Activated CD8-positive, alpha-beta memory T cell treated with anti-CD3 and anti-CD28 coated beads, Interleukin-2, amount 50 U/mL, for 1 hour (primary cell): Measurements from ENCODE around the gene RANGRF.

Experiments used
- DNase-seq: peaks from one replicate; pipeline ENCODE4 v3.0.0-alpha.2; 2020; ENCODE audit errors: extremely low read depth

The RANGRF gene

DNA sequence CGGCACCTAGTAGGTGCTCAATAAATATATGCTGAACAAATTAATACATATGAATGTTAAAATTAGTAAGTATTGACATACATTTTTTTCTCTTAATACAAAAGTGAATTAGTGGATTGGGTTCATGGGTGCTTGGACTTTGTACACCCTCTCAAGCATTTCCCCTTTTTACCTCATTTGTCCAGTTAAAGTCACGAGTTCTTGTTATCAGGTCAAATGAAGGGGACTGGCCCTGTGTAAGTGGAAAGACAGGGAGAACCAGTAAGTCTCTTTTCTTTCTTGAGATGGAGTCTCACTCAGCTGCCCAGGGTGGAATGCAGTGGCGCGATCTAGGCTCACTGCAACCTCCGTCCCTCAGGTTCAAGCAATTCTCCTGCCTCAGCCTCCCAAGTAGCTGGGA is 13.7 kb upstream of the RANGRF start:
- DNase-seq: no peak

DNA sequence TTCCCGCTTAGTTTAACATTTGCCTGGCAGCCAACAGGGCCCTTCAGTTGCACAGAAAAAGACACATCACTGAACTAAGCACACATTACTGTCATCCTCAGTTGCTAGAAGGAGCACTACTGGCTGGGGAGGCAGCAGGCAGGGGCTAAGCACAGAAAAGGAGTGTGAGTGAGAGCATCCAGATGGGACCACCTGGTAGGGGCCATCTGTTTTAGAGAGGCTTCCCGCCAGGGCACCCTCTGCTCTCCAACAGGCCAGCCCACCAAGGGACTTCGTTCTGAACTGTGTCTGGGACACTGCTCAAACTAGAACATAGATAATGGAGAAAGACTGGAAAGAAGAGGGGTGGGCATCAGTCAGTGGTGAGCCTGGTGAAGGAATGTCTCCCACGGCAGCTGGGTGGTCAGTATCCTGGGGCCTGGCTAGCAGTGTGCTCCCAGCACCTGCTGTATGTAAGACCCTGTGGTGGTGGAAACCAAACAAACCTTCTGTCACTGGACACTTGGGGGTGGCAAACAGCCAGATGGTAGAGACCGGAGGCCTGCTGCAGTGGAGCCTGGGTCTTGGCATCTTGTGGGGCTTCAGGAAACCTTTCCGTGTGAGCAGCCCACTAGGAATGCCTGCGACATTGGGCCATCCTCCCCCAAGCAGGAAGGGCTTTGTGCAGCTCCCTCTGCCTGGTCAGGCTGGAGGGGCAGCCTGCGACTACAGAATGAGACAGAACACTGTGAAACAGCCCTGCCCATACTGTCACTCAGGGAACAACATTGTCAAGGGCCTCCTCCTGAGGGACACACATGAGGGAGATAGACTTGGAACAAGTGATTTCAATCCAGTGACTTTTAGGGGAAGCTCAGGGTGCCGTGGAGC is 12.8 kb upstream of the RANGRF start:
- no peak for DNase-seq

DNA sequence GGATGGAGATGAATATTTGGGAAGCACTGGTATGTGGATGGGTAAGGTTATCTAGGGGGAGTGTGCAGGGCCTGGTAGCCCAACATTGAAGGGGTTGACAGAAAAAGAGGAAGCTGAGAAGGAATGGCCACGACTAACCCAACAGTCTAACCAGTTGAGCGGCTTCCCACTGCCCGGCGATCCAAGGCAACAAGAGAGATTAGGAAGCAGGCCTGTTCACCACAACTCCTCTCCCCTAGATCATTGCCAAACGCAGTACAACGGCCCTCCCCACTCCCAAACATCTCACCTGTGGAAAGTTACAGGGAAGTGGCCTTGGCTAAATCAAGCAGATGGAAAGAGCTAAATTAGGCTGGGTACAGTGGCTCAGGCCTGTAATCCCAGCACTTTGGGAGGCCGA is 11.2 kb upstream of the RANGRF start:
- no peak for DNase-seq

DNA sequence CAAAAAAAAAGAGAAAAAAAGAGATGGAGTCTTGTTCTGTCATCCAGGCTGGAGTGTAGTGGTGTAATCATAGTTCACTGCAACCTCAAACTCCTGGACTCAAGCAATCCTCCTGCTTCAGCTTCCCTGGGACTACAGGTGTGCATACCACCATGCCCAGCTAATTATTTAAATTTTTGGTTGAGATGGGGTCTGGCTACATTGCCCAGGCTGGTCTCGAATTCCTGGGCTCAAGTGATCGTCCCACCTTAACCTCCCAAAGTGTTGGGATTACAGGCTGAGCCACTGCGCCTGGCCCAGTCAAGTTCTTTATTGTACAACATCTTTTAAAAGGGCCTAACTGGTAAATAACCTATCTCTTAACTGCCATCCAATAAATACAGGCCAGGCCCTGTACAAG is 6.1 kb upstream of the RANGRF start:
- DNase-seq: no peak

DNA sequence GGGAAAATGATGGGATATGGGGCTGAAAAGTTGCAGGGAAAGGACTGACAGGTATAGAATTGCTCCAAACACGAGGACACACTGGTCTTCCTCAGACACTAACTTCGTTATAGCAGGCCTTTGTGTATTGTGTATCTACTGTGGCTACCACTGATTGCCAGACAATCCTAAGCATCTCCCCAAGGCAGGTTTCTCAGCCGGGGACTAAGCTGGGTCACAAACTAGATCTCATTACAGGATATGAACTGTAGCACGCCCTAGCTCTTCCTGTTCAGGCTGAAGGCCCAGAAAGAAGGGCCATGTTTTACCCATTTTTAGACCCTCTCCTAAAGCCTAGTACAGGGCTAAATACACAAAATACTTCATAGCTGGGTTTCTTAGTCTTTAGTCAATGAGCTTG is 5.1 kb upstream of the RANGRF start:
- no peak for DNase-seq

DNA sequence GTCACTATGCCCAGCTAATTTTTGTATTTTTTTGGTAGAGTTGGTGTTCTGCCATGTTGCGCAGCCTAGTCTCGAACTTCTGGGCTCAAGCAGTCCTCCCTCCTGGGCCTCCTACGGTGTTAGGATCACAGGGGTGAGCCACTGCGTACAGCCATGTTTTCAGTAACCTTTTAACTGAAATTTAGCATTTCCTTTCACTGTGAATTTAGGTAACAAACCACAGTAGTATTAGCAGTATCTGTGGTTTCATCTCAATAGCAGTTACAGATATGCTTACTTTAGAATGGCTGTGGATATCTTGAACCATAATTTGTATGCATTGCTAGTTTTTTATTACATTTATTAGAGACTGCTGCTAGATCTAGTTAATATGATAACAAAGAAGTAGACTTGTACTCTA is 4.3 kb upstream of the RANGRF start:
- DNase-seq: no peak

DNA sequence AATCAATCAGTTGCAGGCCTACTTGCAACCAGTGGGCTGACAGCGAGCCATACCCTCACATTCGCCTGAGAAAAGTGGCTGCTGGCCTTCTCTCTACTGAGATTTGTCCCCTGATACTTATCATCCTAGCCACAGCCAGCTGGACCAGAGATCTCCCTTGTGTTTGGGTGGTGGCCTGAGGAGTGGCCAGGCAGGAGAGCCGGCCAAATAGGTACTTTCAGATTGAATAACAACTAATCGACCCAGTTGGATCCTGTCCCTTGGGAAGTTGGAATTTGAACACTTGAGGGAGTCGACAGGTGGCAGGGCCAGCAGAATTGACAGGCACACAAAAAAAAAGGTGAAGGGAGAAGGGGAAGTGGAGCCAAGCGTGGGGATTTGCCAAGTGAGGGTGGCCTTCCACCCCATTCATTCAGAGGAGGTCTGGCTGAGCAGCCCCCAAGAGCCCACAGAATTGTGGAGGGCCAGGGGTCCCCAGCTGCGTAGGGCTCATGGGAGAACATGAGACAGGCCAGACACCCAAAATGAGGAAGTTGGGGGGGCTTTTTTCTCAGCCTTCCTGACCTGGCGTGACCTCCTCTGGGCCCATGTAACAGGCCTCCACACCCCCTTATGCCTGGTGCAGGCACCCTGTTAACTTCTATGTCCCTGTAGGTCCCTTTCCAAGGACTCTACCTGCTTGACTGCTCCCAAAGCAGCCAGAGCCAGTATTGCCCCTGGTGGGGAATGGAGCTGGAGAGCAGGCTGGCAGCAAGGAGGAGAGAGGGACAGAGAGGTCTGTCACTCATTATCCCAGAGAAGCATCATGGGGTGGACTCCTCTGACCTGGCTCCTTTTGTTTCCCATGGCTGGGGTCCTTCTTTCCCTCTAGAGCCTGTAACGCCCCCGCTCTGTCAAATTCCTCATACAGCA is 2.9 kb upstream of the RANGRF start:
- no peak for DNase-seq

DNA sequence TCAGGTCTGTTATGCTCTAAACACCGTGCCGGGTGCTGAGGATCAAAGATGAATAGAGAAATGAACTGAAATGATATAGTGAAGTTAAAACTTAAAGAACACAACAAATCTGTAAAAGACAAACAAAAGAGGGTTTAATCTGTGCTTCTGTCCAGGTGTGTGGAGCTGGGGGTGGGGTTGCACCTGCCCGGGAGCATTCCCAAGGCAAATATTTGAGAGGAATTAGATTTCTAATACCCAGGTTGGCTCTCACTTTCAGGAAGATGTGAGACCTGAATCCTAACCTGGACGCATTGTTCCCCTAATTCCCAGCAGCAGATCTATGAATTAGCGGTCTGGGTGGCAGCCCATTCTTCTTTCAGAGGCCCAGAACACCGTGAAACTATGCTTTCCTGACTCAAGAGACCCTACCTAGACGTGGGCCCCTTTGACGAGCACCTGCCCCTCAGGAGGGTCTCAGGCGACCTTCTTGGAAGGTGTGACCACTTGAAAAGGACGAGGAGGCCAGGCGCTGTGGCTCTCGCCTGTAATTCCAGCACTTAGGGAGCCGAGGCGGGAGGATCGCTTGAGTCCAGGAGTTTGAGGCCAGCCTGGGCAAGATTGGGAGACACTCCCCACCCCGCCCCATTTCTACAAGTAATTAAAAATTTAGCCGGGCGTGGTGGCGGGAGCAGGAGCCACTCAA is 677 bp upstream of the RANGRF start:
- DNase-seq: no peak

DNA sequence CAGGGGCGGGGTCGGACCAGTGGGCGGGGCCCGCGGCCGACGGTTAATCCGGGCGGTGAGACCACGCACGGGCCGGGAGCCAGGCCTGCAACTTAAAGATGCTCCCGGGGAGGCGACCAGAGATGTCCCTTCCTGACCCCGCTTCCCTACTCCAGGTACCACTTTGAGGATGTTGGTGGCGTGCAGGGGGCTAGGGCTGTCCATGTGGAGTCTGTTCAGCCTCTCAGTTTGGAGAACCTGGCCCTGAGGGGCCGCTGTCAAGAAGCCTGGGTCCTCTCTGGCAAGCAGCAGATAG is 580 bp downstream of the RANGRF start:
- no peak for DNase-seq

DNA sequence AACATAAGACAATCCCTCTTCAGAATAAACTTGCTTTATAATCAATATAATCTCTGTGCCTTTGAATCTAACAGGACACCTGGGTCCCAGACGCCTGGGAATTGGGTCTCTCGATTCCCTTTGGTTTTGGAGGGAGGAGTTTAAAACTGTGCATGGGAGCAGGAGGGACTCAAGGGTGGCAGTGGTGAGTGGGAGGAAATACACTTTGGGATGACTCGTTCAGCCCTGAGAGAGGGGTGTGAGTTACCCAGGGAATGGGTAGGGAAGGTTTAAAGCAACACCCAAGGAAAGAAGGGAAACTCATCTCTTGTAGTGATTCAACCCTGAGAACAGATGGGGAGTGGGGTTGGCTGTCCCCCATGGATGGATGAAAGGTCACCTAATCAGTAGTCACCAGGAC is 1.6 kb downstream of the RANGRF start:
- no peak for DNase-seq

DNA sequence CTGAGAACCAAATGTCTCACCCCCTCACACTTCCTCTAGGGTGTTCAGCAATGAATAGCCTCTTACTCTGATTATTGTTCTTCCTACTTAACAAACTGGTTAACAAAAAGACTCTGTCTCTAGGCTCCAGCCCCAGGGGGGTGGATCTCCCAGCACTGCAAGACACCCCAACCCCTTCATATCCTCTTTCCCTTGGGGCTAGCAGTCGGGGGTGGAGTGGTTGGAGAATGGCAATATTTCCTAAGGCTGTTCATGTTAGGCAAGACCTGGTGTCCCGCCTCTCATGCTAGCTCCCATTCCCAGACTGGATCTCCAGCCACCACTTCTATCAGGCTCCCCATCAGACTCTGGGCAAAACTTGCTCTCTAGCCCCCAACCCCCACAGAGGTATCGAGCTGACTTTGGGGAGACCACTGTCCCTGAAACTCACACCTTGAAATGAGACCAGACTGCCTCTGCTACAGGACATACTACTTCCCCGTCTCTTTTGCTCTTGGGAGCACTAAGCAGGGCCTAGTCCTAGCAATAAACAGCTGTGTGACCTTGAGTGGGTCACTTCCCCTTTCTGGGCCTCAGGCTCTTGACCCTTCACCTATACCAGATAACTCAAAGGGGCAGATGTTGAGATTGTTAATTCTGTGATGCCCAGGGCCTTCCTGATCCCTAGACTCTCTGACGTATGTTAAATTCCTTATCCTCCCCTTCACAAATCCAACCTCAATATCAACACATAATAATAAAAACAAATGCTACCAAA is 4.3 kb downstream of the RANGRF start:
- no peak for DNase-seq

DNA sequence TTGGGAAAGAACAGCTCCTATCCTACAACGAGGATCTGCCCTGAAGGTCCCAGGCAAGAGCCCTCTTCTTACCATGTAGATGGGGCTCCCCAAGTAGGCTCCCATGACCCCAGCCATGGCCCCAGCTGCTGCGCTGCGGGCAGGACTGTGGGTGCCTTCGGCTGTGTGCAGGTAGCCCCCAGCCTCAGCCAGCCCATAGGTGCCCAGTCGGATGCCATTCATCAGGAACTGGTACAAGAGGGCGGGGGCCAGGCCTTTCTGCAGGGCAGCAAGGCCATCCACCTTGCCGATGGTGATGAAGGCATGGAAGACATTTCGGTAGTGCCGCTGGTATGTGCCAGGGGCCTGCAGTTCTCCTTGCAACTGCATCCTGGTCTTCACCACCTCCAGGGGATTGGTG is 5.9 kb downstream of the RANGRF start:
- DNase-seq: no peak

DNA sequence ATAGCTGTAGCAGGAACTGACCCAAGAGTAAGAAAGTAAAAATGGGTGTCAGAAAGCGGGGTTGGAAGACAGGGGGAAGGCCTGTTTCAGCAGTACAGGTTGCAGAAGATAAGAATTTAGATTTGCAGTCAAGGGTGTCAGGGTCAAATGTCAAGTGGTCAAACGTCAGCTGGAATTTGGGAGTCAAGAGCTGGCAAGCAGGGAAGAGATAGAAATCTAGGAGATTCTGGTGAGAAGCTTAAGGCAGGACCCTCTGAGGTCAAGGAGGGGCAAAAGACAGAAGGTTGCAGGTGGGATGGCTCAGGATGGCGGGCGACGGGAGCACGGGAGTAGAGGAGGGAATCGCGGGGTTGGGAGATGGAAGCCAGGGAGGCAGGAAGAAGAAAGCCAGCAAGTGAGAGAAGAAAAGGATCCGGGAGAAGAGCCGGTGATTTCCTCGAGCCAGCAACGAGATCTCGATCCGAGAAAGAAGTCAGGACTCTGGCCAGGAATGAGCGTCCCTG is 6.4 kb downstream of the RANGRF start:
- no peak for DNase-seq

DNA sequence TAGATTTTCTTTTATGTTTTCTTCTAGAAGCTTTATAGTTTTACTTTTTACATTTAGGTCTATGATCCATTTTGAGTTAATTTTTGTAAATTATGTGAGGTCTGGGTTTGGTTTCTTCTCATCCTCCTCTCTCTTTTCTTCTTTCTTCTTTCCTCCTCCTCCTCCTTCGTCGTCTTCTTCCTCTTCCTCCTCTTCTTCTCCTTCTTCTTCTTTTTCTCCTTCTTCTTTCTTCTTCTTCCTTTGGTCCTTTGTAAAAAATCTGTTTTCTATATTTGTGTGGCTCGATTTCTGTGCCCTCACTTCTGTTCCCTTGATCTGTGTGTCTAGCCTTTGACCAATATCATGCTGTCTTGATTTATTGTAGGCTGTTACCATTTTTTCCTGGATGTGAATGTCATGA is 11.8 kb downstream of the RANGRF start:
- DNase-seq: no peak

DNA sequence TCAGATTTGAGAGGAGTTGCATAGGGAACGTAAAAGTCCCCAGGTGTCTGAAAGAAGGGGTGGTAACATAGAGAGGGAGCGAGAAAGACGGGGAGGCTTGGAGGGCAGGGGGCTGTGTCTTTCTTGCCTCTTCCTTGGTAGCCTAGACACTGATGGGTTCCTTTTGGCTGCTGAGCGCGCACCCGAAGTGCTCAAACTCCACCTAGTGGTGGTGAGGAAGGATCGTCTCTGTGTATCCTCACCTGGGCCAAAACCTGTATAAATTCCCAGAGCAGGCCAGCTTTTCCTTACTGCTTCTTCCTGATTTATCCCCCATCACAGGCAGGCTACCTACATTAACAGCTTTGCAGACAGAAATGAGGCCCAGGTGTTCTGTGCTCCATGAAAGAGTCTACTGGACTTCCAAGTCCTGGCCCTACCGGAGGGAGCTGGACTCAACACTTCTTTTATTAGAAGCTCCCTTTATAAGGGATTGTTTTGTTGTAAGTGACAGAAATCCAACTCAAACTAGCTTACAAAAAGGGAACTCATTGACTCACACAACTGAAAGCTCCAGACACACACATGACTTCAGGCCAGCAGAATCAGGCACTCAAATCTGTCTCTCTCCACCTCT is 12.3 kb downstream of the RANGRF start:
- DNase-seq: peak; percentile 36

DNA sequence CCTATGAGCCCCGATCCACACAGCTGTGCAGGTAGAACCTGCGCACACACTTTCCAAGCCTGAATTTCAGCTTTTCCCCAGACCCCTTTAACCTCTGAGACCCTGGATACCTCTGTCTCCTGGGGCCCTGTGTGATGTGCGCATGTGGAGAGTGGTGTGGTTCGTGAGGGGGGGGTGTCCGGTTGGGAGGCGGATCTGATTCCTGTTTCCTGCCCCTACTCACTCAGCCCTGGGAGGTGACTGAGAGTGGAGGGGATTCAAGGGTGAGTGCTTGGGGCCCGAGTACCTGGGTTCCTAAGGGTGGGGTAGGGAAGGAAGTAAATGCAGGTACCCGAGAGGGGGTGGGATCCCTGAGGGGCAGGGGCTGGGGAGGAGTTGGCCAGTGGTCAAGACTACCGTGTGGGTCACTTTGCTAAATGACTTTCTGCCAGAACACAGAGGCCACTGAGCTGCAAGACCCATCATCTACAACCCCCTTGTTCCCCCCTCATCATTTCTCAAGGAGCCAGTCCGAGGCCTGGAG is 22.2 kb downstream of the RANGRF start:
- no peak for DNase-seq

DNA sequence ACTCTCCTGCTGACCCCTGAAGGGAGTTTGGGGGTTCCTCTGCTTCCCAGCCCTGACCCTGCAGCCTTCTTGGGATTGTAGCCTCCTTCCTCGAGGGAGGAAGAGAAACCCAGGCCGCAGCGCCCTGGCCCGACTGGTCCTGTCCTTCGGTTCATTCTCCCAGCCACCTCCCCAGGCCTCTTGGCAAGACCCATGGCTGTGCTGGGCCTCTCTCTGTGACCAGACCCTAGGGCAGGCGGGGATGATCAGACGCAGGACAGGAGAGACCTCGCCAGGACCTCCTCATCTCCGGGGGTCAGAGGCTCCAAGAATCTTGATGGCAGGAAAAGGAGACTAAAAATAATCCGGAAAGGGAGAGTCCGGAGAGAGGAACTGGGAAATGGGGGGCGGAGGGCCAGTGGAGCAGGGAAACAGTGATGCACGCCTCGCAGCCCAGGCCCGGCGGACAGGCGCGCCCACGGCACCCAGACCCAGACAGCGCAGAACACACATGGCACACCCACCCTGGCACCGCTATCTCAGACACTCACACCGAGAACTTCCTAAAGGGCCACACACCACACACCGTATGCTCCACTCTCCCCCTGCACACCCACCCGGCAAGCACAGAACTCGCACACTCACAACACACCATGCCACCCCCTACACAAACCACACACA is 22.8 kb downstream of the RANGRF start:
- no peak for DNase-seq

DNA sequence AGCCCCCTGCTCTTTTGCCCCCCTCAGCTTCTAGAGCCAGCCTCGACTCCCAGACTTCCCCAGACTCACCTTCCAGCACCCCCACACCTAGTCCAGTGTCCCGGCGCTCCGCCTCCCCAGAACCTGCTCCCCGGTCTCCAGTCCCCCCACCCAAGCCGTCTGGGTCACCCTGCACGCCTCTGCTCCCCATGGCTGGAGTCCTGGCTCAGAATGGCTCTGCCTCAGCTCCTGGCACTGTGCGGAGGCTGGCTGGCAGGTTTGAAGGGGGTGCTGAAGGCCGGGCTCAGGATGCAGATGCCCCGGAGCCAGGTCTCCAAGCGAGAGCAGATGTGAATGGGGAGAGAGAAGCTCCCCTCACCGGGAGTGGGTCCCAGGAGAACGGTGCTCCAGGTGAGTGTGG is 23.8 kb downstream of the RANGRF start:
- no peak for DNase-seq

DNA sequence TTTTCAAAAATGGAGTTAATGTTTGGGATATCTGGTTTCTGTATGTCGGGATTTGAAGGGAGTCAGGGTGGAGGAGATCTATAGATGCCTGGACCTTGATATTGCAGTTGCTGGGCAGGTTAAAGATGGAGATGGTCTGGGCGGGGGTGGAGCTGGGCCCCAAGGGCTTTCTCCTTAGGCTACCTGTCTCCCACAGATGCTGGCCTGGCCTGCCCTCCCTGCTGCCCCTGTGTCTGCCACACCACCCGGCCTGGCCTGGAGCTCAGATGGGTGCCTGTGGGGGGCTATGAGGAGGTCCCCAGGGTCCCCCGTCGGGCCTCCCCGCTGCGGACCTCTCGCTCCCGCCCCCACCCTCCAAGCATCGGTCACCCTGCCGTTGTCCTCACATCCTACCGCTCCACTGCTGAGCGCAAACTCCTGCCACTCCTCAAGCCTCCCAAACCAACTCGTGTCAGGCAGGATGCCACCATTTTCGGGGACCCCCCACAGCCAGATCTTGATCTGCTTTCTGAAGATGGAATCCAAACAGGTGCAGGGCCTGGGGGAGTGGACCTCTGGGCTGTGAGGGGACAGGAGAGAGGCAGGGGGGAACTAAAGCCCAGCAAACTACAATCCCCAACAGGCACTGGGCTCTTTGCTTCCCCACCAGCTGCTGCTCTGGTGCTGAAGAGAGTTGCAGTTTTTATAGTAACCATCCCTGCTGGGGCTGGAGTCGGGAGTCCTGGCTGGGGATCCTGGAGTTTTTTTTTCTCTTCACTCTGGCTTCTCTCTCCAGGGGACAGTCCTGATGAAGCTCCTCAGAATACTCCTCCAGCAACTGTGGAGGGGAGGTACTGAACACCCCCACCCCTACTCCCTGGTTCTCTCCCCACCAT is 24.5 kb downstream of the RANGRF start:
- DNase-seq: no peak
